HG03060 (cell line): Measurements from ENCODE around the gene PITRM1.
"Not testable (repeated sequence)": the region's sequence is repeated elsewhere in the genome, so short reads cannot be mapped to it uniquely, and the experiment has no call there.

Experiments used
- ATAC-seq: cut with Tn5 transposase; IDR thresholded peaks from one replicate; pipeline ENCODE4 v1.9.1; 2021; ENCODE audit warnings: low read depth, moderate number of reproducible peaks; ENCODE audit not compliant: unreplicated experiment

Gene PITRM1

GRCh38 chr10:3106328-3106727, 66.3 kb downstream of the PITRM1 start:
- not testable (repeated sequence) for ATAC-seq

DNA sequence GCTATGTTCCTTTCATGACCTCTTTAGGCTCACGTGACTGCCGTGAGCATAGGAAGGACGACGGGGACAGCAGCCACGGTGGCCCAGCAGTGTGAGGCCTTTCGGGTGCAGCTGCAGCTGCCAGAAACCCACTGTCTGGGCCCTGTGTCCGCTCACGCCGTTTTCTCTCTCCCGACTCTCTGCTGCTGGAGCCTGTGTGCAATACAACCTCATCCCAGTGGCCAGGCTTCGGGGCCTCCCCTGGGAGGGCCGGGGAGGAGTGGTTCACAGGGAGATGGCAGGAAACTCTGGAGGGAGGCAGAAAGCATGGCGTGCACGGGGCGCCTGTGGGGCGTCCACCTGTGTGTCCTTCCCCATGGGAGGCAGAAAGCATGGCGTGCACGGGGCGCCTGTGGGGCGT, 66.7 kb downstream of the PITRM1 start:
- ATAC-seq = no peak

DNA sequence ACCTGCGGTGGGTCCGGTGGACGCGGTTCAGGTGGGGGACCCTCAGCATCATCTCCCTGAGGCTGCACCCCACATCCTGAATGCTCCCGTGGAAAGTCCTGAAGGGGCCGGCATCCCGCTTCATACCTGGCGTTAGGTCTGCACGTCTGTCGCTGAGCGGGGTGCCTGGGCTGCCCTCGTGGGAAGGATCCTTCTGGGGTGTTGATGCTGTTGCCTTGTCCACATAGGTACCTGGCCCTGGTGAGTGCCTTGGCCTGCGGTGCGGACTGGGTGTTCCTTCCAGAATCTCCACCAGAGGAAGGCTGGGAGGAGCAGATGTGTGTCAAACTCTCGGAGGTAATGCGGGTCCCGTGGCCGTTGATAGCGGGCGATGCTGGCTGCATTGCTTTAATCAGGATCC, 67.4 kb downstream of the PITRM1 start:
- ATAC-seq = no peak

GRCh38 chr10:3104251-3104918, 68.2 kb downstream of the PITRM1 start:
- ATAC-seq = no peak

GRCh38 chr10:3103646-3104045, 68.9 kb downstream of the PITRM1 start:
- ATAC-seq = no peak

DNA sequence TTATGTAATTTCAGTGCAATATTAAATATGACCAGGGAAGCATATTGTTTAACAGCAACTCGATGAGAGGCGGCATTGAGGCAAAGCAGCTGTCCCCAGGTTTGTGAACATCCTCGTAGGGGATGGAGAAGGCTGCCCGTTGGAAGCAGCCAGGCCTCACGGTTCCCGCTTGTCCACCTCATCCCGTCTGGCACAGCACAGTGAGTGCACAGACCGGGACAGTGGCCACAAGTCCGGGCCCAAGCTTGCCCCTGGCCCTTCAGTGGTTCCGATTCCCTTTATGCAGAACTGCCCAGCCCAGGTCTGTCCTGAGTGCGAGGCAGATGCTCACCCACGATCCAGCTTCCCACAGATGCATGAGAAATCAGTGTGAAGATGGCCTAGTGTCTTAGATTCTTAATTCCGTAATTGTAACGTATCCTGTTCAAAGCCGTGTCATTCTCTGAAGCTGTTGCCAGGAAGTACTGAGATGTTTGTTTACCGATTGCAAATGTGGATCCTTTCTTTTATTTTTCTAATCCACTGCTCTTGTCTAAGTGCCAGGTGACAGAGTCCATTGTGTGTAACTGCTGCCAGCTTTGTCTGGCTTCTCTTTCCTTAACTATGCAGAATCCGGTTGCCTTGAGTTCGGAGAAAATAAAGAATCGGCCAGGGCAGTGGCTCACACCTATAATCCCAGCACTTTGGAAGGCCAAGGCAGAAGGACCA, 69.7 kb downstream of the PITRM1 start:
- no peak for ATAC-seq

- no peak for ATAC-seq
Observed at GRCh38 chr10:3100856-3101640, 71.5 kb downstream of the PITRM1 start.

GRCh38 chr10:3100093-3100792, 72.3 kb downstream of the PITRM1 start:
- no peak for ATAC-seq

DNA sequence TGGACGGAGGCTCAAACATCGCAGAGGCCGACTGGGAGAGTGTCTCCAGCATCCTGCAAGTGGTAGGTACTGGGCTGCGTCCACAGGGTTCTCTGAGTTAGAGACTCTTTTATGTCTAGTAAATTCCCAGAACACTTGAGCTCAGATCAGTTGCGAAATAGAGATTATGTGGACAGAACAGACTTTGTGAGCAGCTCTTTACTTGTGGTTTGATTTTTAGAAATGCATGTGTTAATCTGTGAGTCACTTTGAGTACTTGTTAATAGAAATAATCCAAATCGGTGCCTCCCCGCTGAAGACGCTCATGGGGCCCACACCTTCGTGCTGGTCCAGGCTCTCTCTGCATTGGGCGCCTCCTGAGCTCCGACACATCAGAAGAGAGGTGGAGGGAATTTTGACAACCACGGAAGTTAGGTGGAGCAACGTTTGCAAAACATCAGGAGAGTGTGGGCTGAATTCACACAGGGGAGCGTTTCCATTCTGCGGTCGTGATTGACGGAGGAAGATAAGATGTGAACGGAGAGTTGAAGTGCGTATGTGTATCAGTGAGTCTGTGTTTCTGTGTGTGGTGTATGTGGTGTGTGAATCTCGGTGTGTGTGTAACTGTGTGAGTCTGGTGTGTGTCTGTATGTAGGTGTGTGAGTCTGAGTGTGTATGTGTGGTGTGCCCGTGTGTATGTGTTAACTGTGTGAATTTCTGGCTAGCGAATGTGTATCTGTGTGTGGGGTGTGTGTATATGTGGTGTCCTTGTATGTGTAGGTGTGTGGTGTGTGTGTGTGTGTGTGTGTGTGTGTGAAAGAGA, 73.1 kb downstream of the PITRM1 start:
- no peak for ATAC-seq

GRCh38 chr10:3098689-3099088, 73.9 kb downstream of the PITRM1 start:
- ATAC-seq = no peak

DNA sequence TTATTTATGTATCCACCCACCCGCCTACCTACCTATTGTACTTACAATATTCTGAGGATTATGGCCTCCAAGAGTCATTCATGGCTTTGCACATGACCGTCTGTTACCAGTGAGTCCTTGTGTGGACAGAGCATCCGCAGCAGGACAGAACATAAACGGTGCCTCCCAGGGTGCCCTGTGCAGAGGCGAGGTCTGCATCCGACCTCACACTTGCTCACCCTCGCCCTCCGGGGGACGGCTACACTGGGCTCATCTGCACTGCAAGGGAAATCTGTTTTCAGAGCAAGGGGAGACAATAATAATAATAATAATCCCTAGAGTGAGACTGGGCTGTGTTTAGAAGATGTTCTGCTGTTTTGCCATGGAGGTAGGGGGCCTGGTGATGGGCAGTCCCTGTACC, 75.4 kb downstream of the PITRM1 start:
- no peak for ATAC-seq

- no peak for ATAC-seq
Observed at GRCh38 chr10:3096149-3096548, 76.4 kb downstream of the PITRM1 start.

DNA sequence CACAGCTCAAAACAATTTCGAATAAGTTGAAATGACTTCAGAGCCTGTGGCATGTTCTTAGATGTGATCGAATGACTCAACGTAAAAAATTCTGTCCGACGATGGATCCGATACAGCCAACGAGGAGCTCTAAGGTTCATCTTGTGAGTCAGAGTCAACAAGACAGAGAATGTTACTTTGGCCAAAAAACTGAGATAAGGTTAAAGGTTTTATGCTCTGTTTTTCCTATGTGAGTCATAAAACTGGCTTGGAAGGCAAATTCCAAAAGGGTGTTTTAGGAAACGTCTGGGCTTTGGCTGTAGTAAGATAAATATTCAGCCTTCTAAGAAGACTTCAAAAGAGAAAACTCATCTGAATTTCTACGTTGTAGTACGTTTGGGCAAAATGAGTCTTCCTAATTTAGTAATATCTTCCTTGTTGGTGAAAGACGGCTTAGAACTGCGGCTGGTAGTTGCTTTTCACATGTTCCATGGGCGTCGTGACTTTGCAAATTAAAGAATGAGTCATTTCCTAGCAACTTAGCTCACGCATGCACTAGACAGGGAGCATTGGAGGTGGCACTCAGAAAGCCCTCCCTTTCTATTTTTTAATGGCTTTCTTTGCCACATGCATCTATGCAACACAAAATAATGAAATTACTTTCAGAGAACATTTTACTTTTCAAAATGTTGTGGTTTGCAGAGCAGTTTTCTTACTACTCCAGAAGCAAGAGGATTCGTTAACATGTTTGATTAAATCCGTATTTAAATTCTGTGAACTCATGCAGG, 77.0 kb downstream of the PITRM1 start:
- ATAC-seq = no peak

GRCh38 chr10:3094609-3095036, 78.0 kb downstream of the PITRM1 start:
- ATAC-seq = no peak

GRCh38 chr10:3093996-3094395, 78.6 kb downstream of the PITRM1 start:
- no peak for ATAC-seq

DNA sequence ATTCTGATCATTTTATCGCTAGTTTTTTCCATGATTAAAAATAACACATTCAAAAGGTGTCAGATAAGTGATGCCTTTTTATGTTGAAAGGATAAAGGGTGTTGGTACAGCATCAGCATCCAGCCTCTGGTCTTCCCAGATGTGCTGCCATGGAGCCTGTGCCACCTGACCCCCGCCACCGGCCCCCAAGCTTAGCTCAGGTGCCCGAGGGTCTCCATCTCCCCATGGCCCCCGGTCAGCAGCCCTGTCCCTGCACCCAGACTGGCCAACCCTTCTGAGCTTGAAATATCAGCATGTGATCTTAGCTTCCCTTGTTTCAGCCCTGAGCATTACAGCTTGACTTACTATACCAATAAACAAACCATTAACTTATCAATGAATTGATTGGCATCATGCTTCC, 80.7 kb downstream of the PITRM1 start:
- ATAC-seq = no peak

GRCh38 chr10:3090914-3091787, 81.4 kb downstream of the PITRM1 start:
- ATAC-seq = no peak

DNA sequence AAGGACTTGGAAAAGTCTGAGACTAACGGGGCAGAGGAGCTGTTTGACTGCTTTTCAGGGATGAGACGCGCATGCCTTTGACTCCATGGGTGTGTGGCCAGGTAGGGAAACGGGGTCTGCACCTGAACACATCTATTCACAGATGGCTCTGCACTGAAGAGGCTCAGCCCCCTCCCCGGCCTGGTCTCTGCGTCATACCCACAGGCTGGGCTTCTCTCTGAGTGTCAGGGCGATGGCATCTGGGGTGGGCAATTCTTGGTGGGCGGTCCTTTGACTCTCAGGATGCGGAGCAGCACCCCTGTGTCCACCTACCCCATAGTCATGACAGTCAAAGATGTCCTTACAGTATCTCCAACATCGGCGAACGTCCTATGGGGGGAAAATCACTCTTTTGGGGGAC, 82.2 kb downstream of the PITRM1 start:
- no peak for ATAC-seq
